Measurements from ENCODE around the gene PPT1.

Gene PPT1

GRCh38 chr1:40047276-40047675, 49.8 kb downstream of the PPT1 start:
- H3K4me3 ChIP-seq (ENCODE audit: low read depth, low read length), result no peak overlapping the region
- no peak for DNase-seq
- H3K36me3 ChIP-seq, result peaks cover 9% of the 10 kb centered on the region
- TF ChIP-seq, protein P1, sequence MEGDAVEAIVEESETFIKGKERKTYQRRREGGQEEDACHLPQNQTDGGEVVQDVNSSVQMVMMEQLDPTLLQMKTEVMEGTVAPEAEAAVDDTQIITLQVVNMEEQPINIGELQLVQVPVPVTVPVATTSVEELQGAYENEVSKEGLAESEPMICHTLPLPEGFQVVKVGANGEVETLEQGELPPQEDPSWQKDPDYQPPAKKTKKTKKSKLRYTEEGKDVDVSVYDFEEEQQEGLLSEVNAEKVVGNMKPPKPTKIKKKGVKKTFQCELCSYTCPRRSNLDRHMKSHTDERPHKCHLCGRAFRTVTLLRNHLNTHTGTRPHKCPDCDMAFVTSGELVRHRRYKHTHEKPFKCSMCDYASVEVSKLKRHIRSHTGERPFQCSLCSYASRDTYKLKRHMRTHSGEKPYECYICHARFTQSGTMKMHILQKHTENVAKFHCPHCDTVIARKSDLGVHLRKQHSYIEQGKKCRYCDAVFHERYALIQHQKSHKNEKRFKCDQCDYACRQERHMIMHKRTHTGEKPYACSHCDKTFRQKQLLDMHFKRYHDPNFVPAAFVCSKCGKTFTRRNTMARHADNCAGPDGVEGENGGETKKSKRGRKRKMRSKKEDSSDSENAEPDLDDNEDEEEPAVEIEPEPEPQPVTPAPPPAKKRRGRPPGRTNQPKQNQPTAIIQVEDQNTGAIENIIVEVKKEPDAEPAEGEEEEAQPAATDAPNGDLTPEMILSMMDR (IDR thresholded peaks at IDR 0.05; ENCODE audit: low read depth, low read length), result no peak
- no peaks in the 10 kb centered on the region for H3K27me3 ChIP-seq (ENCODE audit: insufficient read depth, low read depth, severe bottlenecking)
- no peaks in the 10 kb centered on the region for H3K9me3 ChIP-seq (ENCODE audit: severe bottlenecking)
- no peak overlapping the region for H3K27ac ChIP-seq

DNA sequence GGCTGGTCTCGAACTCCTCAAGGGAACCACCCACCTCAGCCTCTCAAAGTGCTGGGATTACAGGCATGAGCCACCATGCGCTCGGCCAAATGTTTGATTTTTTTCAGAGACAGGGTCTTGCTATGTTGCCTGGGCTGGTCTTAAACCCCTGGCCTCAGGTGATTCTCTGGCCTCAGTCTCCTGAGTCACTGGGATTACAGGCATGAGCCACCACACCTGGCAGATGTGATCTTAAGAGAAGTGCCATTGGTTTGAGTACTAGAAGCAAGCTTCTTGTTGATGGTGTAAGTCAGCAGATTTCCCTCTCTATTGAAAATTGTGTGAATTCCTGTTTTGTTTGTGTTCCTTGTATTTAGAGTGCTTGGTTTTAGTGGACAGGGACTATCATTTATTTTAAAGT, 51.3 kb downstream of the PPT1 start:
- Histone ChIP-seq H3K27ac (no peak overlapping the region), H3K36me3 (peaks cover 17% of the 10 kb centered on the region), H3K4me3 (ENCODE audit: low read depth, low read length) (no peak overlapping the region), H3K27me3 (ENCODE audit: insufficient read depth, low read depth, severe bottlenecking) (no peaks in the 10 kb centered on the region), H3K9me3 (ENCODE audit: severe bottlenecking) (no peaks in the 10 kb centered on the region)
- TF ChIP-seq, protein P1 (IDR thresholded peaks at IDR 0.05; ENCODE audit: low read depth, low read length), result no peak
- DNase-seq, result no peak

GRCh38 chr1:40045182-40045581, 51.9 kb downstream of the PPT1 start:
- Histone ChIP-seq H3K27me3 (ENCODE audit: insufficient read depth, low read depth, severe bottlenecking) (no peaks in the 10 kb centered on the region), H3K27ac (no peak overlapping the region), H3K36me3 (peaks cover 18% of the 10 kb centered on the region), H3K9me3 (ENCODE audit: severe bottlenecking) (no peaks in the 10 kb centered on the region), H3K4me3 (ENCODE audit: low read depth, low read length) (no peak overlapping the region)
- TF ChIP-seq, protein P1 (IDR thresholded peaks at IDR 0.05; ENCODE audit: low read depth, low read length), result no peak
- no peak for DNase-seq

- Histone ChIP-seq H3K9me3 (ENCODE audit: severe bottlenecking) (no peaks in the 10 kb centered on the region), H3K4me3 (ENCODE audit: low read depth, low read length) (no peak overlapping the region), H3K27ac (no peak overlapping the region), H3K27me3 (ENCODE audit: insufficient read depth, low read depth, severe bottlenecking) (no peaks in the 10 kb centered on the region), H3K36me3 (peaks cover 15% of the 10 kb centered on the region)
- no peak for DNase-seq
- TF ChIP-seq, protein P1 (IDR thresholded peaks at IDR 0.05; ENCODE audit: low read depth, low read length), result no peak
Observed at GRCh38 chr1:40044110-40044509, 52.9 kb downstream of the PPT1 start.

GRCh38 chr1:40042341-40042740, 54.7 kb downstream of the PPT1 start:
- TF ChIP-seq, protein P1 (IDR thresholded peaks at IDR 0.05; ENCODE audit: low read depth, low read length), result no peak
- Histone ChIP-seq H3K27ac (no peak overlapping the region), H3K36me3 (peaks cover 15% of the 10 kb centered on the region), H3K9me3 (ENCODE audit: severe bottlenecking) (no peaks in the 10 kb centered on the region), H3K27me3 (ENCODE audit: insufficient read depth, low read depth, severe bottlenecking) (no peaks in the 10 kb centered on the region), H3K4me3 (ENCODE audit: low read depth, low read length) (no peak overlapping the region)
- no peak for DNase-seq

DNA sequence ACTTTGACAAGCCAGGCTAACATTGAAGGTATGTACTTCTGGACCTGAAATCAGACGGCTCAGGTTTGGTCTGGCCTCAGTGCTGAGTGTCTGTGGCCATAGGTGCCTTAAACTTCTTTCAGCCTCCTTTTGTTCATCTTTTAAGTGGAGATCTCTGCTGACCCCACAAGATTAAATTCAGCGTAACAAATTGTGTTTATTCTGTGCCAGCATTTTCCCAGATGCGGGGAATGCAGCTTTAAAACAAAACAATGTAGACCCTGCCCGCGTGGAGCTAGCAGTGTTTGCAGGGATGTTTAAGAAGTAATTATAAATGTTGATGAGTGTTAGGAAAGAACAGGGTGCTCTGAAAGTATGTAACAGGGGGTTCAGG, 55.6 kb downstream of the PPT1 start:
- H3K4me3 ChIP-seq (ENCODE audit: low read depth, low read length), result peak overlapping the region; percentile 70
- H3K27me3 ChIP-seq (ENCODE audit: insufficient read depth, low read depth, severe bottlenecking), result no peaks in the 10 kb centered on the region
- peaks cover 15% of the 10 kb centered on the region for H3K36me3 ChIP-seq
- TF ChIP-seq, protein P1 (IDR thresholded peaks at IDR 0.05; ENCODE audit: low read depth, low read length), result no peak
- no peaks in the 10 kb centered on the region for H3K9me3 ChIP-seq (ENCODE audit: severe bottlenecking)
- no peak for DNase-seq
- no peak overlapping the region; the same call in 1 of the 2 replicates for H3K27ac ChIP-seq

Measured in WERI-Rb-1 (cell line).